ENCODE data around the gene SMARCD2.

SMARCD2 gene

GRCh38 chr17:63848834-63849689 is 6.6 kb upstream of the SMARCD2 start:
- DNase-seq: peak; percentile 97 to 98

DNA sequence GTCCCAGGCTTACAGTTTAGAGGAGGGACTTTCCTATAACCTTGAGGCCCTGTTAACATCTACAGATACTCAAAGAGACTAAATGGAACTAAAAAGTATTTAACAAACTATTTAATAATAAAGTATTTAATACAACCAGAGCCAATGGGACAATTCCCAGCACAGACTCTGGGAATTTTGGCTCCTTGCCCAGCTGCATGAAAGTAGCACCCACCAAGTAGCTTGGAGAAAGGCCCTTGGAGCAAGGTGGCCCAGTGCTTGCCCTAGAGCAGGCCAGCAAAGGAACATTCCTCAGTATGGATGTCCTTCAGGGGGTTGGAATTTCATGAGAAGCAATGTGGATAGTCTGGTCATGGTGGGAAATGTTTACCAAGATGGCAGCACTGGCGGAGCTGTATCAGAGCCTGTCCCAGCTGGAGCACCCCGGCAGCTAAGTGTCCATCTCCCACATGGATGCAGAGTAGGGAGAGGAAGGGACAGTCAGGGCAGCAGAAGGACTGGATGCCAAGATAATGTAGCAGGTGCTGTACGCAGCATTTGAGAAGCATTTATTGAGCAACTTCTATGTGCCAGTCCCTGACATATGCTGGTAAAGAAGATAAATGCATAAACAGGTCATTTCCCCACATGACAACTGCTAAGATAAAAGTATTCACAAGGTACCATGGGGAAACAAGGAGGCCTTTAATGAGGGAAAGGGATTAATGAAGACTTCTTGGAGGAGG is 5.2 kb upstream of the SMARCD2 start:
- DNase-seq: no peak

GRCh38 chr17:63845509-63845908 is 3.0 kb upstream of the SMARCD2 start:
- DNase-seq: no peak

DNA sequence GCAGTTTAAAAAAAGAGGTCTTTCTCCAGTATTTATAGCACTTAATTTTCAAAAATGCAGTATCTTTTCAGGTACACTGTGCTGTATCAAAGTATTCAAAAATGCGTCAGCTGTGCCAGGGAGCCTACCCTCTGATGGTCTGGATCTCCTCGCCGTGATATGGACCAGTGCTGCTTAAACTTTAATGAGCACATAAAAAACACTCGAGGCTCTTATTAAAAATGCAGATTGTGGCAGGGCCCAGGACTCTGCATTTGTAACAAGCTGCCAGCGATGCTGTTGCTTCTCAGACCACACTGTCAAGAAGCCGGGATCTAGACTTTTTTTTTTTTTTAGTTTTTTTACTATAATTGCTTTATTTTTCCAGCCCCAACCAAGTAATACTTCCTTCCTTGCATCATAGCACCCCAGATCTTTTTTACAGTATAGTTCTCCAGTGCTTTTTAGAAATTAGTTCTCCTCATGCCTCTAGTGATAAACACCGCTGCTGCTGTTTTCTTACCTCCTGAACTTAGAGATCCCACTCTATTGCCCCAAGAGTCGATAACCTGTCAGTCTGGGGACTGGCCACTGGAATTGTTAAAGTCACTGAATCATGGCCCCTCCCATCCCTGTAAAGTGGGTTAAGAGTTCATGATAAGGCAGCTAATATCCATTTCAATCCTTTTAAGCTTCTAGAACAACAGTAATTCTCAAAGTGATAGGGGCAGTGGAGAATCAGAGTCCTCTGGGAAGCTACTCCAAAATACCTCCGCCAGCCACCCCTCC is 1.6 kb upstream of the SMARCD2 start:
- no peak for DNase-seq

GRCh38 chr17:63843387-63843888 is 953 bp upstream of the SMARCD2 start:
- DNase-seq: peak in 1 of 2 donors; percentile 31

GRCh38 chr17:63842173-63842539 is 329 bp downstream of the SMARCD2 start:
- DNase-seq: no peak

DNA sequence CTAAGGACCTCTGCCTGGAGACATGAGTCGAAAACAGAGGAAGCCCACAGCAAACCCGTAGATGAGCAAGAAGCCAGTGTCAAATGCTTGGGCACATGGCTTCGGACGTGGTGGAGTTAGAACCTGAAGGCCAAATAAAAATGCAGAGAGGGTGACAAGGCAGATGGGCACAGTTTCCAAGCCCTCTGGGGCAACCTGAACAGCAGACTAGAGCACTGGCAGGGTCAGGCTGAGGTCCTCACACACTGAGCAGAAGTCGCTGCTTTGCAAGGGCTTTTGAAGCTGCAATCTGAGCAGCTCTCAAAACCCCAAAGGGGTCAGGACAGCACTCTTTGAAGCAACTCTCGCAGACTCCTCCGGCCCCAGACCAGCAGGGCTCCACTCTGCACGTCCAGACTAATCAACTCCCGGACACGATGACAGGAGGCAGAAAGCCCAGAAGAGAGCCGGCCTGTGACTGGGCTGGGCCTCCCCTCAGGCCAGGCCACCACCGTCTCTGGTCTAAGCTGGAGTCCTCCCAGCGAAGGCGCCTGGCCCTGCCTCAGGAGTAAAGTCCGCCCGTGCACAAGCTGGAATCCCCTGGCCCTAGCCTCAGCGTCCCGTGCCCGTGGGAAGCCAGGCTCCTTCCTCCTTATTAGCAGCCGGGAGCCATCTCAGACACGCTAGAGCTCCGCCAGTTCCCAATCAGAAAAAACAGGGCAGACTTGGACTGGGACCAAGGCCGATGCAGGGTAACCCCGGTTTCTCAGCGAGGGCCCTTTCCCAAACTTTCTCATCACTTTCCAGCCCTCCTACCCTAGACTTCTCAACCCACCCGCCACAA is 924 bp downstream of the SMARCD2 start:
- DNase-seq: no peak

- no peak for DNase-seq
These were observed 1.7 kb downstream of the SMARCD2 start for GRCh38 chr17:63840591-63841349.

GRCh38 chr17:63838631-63839171 is 3.8 kb downstream of the SMARCD2 start:
- no peak for DNase-seq

- no peak for DNase-seq
These were observed 4.4 kb downstream of the SMARCD2 start for GRCh38 chr17:63837962-63838600.

DNA sequence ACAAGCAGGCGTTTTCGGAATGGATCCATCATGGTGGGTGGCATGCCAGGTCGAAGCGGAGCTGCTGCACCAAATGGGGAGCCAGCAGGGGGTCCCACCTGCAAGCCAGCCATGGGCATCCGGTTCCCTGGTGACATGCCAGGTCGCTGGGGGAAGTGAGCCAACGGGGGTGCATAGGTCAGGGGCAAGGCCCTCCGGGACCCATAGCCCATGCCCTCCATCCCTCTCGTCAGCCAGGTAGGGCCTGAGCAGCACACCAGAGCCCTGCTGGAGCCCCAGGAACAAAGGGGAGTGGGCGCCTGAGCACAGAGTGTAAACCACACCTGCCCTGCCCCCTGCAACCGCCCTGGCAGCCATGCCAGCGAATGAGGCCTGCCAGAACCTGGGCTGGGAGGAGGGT is 5.0 kb downstream of the SMARCD2 start:
- DNase-seq: no peak

GRCh38 chr17:63836811-63837210 is 5.7 kb downstream of the SMARCD2 start:
- DNase-seq: no peak

GRCh38 chr17:63835167-63835720 is 7.2 kb downstream of the SMARCD2 start:
- no peak for DNase-seq

DNA sequence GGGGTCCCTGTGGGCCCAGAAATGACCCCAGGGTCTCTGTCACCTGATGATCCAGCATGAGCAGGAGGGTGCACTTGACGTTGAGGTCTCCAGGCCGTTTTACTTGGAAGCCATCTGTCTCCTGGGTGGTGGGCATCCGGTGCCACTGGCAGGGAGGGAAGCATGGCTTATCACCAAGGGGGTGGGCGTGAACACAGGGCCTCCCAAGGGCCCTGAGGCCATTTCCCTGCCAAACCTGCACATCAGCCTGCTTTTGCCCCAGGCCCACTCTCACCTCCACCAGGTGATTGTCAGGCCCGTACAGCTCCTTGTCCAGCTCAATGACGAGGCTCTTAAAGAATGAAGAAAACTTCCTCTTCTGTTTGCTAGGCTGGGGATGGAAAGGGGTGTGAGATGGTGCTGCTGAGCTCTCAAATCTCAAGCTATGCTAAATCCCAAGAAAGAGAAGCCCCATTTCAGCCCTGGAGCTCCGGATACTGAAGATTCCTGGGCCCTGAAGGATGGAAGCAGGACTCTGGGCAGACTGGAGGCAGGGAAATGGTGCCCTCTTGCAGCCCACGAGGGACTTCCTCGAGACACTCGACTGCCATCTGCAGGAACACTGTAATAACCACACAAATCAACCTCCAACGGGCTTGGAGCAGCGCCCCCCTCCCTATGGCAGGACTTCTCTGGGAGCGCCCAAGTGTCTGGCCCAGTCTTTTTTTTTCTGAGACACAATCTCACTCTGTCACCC is 7.9 kb downstream of the SMARCD2 start:
- peak; percentile 61 to 62 for DNase-seq

DNA sequence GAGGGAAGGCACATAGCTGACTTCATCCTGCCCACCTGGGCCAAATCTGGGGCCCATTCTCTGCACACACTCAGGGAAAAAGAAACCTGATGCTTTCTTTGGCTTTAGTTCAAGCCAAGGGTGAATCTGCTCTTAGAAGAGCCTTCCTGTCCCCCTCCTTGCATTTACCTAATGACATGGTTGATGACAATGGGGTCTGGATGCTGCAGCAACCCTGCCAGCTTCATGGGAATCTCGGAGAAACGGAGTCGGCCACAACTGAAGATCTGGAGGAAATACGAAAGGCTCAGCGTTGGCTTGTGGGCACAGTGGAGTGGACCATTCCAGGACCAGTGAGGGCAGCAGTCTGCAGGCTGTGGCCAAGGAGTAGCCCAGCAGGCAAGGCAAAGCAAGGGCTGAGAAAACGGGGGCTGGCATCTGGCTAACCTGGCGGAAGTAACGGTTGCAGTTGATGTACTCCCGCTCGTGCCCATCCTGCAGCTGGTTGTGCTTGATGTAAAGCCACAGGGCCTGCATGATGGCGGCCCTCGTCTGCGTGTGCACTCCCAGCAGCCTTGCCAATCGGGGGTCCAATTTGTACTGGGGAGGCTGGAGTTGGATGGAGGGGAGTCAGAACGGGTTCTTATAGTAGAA is 8.6 kb downstream of the SMARCD2 start:
- no peak for DNase-seq

GRCh38 chr17:63833026-63833740 is 9.3 kb downstream of the SMARCD2 start:
- no peak for DNase-seq

DNA sequence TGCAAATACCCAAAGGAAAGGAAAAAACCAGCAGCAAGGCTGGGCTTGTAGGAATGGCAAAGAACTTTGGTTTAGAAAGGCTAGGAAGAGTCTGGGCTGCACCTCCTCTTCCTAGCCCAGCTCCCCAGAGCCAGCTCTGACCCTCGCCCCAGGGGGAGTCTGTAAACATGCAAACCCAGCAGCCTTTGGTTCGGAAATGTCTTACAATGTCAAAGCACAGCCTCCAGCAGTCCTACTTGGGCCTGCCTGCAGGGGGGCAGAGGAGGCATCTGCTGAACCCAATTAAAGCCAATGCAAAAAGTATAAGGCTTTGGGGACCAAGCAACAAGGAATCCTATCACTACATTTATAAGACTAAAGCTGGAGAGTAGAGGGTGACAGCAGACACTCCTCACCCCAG is 10.0 kb downstream of the SMARCD2 start:
- no peak for DNase-seq

DNA sequence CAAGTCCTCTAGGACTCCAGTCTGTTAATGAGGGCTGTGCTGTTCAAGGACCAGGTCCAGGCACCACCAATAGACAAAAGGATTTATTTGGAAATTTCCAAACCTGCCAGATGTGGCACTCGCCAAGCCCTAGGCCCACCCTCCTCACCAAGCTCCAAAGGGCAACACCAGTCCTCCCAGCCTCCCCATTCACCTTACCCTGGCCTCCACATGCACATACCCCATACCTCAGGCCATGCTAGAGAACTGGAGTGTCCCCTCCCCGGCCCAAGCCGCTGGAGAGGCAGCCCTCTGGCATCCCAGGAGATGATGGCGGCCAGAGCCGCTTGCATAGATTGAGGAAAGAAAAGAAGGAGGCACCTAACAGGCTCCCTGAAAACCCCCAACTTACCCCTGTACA is 10.5 kb downstream of the SMARCD2 start:
- DNase-seq: no peak

- DNase-seq: no peak
These were observed 11.0 kb downstream of the SMARCD2 start for GRCh38 chr17:63831505-63831904.
